ENCODE measurements around the gene EXOG.
A peak's percentile ranks its signal among the peaks of the same experiment; 100 is the strongest.

The EXOG gene

DNA sequence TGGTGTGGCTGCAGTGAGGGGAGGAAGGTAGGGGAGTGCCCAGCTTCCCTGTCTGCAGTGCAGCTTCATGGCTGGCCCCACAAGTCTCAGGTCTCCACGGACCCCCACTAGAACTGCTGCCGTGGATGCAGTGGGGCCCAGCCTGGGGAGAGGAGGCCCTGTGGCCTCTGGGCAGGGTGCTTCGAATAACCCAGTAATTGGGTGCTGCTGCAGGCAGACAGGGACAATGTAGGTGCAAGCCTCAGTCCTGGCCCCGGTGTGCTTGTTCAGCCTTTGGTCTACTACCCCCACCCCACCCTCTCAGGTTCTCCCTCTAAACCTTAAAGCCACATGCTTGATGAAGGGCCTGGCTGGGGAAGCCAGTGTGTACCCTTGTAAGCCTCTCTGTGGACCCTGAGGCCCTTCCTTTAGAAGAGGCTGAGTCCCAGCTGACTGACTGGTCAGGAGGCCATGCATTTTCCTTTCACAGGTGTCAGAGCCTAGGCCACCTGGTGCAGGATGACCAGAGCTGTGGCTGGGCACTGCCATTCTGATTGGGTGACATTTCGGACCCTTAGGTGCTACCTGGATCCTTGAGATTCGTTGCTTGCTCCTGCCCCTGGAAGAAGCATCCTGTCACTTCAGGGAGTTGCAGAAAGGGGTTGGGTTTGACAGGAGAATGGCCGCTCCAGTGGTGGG, 21.1 kb upstream of the EXOG start:
- DNase-seq: no peak

DNA sequence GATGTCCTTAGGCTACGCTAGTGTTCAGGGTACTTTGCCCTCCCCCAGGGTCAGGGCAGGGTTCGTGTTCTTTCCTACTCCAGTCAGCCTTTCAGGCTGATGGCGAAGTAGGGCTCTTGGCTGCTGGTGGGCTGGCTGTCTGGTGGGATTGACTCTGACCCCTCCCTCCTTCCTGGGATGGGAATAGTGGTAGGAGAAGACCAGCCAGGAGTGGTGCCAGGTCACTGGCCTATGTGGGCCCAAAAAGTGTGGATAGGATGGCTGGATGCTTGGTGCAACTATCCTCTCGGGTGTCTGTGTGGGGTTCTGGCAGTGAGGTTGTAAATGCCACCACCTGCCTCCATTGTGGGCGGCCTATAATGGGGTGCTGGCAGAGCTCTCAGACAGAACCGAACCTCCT, 20.4 kb upstream of the EXOG start:
- no peak for DNase-seq

DNA sequence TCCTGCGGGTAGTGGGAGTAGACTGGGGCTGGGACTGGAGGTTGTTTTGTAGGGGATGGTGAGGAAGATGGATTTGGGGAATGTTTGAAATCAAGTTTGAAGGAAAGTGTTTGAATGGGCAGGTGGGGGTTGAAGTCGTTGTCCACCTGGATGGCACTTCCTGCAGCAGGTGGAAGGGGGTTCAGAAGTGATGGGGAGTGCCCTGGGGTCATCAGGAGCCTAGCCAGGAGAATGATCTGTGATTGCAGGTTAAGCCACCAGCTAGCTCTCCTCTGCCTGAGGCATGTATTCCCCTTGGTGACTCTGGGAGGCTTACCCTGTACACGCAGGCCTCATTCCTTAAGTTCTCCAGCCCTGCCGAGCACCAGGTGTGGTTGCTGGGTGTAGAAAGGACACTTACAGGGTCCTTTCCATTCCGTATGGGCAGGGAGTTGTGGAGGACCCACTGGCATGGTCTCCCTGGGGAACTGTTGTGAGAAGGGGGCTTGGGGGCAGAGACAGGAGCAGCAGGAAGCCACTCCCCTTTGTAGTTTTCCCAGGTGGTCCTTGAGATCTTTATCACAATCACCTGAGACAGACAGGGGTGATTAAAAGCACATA, 19.9 kb upstream of the EXOG start:
- no peak for DNase-seq

DNA sequence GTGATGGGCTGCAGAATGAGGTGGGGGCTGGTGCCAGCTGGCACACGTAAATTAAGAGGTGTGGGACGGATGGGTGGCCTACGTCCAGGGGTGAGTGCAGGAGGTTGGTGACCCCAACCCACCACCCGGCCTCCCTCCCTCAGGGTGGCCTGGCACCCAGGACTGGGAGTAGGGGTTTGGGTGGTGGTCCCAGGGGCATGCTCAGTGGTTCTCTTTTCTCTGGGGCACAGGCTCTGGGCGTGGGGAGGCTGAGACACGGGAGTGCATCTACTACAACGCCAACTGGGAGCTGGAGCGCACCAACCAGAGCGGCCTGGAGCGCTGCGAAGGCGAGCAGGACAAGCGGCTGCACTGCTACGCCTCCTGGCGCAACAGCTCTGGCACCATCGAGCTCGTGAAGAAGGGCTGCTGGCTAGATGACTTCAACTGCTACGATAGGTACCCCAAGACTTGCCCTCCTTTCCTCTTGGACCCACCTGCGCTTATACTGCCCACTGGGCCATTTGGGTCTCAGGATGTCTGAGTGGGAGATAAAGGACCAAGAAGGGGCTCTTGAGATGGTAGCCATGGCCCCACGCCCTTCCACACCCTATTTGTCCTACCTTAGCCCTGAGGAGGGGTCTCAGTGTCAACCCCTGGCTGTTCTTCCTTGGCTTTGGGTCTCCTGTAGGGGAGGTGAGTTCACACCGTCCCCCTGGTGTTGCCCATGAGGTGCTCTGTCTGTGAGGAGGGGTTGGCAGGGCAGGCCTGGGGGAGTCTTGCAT, 18.9 kb upstream of the EXOG start:
- DNase-seq: no peak

DNA sequence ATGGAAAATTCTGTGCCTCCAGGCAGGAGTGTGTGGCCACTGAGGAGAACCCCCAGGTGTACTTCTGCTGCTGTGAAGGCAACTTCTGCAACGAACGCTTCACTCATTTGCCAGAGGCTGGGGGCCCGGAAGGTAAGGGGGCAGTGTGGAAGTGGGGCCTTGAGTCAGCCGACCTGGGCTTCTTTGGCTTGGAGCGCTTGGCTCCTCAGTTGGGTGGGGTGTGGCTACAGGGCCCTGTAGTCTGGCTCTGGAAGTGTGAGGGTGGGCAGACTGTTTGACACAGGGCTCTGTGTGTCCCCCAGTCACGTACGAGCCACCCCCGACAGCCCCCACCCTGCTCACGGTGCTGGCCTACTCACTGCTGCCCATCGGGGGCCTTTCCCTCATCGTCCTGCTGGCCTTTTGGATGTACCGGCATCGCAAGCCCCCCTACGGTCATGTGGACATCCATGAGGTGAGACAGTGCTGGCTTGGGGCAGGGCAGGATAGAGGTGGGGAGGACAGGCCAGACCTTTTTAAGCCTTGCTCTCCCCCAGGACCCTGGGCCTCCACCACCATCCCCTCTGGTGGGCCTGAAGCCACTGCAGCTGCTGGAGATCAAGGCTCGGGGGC, 18.2 kb upstream of the EXOG start:
- DNase-seq: no peak

DNA sequence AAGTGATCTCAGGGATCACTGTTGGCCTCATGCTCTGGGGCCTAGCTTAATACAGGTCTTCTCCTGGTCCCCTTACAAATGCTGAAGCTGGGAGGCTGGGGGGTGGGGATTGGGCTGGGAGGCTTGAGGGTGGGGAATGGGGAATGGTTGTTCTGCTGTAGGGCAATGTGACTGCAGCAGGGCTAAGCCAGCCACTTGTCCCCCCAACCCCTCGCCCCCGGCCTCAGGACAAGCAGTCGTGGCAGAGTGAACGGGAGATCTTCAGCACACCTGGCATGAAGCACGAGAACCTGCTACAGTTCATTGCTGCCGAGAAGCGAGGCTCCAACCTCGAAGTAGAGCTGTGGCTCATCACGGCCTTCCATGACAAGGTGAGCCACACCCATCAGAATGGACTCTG, 17.2 kb upstream of the EXOG start:
- DNase-seq: no peak

DNA sequence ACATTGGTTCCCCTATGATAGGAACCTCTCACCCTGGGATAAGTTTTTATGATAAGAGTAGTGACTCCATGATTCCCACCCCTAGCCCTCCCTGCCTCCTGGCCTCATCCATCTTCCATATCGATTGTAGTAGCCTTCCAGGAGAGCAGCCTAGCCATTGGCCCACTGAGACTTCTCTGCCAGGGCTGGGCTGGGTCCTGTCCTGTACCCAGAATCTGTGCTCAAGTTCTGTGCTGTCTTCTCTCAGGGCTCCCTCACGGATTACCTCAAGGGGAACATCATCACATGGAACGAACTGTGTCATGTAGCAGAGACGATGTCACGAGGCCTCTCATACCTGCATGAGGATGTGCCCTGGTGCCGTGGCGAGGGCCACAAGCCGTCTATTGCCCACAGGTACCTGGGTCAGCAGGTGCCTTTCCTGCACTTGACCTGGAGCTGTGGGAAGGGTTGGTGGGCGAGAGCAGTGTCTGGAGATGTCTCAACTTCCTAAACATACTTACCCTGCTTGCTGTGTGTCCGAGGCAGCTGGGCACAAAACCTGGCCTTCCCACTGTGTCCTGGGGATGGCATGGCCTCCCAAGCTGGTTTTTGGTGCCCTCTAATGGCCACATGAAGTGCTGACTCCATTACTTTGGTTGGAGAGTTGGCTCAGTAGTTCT, 16.6 kb upstream of the EXOG start:
- peak; percentile 22 for DNase-seq

DNA sequence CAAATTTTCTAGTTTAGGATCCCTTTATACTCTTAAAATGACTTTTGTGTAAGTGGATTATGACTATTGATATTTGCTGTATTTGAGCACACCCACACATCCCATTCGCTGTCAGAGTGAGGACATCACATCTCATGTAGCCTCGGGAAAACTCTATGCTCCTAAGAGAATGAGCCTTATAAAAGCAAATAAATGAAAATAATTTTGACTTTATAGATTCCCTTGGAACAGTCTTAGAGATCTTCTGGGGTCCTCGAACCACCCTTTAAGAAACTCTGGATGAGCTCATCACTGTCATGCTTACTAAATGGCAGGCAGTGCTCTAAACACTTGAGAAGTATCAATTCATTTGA, 16.1 kb upstream of the EXOG start:
- DNase-seq: no peak

DNA sequence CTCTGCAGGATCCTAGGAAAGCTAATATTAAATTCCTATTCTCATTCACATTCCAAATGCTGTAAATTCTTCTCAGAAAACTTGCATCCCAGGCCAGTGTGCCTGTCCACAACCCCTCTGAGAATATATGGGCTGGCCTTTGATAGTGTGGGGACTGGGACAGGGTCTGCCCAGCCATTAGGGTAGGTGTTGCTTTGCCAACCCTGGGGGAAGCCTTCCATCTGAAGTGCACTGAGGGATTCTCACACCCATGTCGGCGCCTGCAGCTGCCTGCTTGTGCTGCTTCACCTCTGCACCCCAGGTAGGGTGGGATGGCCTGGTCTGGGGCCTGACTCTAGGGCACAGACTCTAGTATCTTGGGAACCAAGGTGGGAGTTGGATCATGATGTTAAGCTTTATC, 15.2 kb upstream of the EXOG start:
- DNase-seq: no peak

DNA sequence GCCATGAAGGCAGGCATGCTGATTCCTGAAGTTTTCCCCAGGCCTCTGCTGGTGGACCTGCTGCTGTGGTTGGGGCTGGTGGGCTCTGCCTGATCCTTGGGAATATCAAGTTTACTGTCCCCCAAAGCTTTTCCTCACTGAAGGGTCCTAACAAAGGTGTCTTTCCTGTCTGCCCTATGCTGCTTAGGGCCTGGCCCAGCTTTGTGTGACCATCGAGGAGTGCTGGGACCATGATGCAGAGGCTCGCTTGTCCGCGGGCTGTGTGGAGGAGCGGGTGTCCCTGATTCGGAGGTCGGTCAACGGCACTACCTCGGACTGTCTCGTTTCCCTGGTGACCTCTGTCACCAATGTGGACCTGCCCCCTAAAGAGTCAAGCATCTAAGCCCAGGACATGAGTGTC, 13.2 kb upstream of the EXOG start:
- DNase-seq: no peak

DNA sequence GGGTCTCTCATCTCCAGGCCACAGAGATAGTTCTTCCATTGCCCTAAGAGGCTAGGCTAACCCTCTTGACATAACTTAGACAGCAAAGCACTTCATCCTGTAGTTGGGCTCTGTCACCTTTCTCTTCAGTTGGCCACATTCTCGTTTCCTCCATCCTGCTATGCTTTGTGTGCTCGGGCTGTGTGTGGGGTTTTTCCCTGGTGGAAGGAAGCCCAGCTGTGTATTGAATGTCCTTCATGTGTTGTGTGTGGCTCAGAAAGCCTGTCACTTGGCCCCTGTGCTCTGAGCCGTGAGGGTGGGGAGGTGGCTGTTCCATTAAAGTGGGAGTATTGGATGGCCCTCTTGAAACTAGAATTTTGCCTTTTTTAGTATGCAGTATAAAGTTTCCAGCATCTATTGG, 8.8 kb upstream of the EXOG start:
- DNase-seq: no peak

DNA sequence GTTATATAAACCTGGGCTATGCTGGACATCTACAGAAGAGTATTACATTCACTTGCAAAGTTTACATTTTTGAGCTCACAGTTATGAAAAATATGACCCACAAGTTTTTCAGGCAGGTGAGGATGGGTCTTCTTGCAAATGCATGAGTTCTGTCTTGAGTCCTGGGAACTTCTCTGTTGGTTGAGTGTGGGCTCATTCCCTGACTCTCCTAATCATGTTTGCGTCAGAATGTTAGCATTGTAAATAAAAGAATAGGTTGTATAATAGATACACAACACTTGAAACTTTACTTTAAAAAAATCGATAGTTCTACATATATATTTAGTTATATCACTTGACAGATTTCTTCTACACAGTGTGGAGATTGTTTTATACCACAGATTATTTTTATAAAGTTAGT, 7.2 kb upstream of the EXOG start:
- DNase-seq: no peak

DNA sequence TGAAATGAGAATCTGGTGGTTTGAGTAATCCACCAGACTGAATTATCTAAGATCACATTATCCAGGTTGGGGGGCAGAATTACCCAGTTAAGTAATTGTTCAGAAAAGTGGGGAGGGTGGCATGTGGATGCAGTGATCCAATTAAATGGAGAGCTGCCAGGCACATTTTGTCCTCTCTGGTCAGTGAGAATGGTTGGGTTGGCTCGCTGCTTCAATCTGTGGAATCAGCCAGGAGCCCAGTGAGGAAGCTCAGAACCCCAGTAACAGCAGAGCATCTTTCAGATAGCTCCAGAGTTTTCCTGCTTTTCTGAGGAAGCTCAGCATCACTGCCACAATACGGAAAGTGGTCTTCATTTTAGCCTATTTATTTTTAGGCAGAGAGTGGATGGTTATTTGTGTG, 6.4 kb upstream of the EXOG start:
- DNase-seq: no peak

DNA sequence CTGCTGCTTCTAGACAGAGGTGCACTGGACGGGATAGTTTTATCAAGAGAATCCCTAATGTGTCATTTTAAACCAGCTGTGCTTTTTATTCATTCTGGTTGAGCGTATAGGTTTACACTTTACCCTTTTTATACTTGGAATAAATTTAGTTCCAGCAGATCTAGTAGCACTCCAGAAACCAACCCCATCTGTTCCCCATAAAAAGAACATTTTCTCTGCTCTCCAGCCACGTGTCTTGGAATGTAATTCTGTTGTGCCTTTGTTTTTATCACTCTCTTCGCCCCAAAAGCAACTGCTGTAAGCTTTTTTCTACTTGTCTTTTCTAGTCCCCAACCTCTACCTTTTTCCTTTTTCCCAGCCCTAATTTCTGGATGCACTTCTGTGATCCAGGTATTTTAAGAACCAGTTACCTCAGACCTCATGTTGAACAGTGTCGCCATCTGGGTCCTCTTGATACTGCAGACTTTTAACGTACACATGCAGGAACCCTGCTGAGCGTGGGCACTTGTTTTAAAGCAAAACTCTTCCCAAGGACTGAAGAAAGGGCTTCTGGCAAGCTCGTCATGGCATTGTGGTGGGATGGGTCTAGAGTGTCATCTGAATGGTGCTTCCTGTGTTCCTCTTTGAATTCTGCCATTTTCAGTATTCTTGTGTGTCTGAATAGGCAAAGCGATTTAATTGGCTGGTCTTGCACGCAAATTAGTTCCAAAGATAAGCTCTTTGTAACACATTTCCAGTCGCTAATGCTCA, 5.7 kb upstream of the EXOG start:
- no peak for DNase-seq

DNA sequence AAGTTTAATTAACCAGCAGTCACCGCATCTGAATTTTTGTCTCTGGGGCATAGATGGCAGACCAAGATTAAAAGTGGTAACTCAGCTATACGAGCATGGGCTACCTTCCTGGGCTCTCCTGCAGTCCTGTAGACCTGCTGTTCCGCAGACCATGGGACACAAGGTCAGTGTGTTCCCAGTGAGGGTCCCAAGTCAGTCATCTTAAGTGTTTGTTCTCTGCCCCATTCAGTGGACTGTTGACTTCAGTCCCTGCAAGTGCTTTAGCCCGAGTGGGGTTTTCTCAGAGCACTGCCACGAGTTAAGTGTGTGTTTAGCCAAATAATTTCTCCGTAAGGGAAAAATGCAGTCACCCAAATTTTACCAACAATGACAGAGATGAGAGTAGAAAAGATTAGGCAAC, 4.9 kb upstream of the EXOG start:
- DNase-seq: no peak

DNA sequence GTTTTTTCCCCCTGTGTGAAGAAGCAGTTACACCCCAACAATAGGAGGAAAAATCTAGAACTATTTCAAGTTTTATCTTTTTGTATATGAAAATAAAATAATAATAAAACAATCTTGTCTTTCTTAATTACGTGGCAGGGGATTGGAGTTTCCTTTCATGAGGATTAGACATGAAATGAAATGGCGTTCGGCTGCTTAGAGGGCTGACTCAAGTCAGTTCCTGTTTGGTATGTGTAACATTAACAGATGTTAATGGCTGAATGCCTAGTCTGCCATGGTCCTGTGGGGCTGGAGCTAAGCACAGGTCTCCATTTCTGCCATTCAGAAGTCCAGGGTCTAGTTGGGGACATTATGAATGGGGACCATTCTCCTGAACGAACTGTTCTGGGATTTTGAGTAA, 3.1 kb upstream of the EXOG start:
- no peak for DNase-seq

DNA sequence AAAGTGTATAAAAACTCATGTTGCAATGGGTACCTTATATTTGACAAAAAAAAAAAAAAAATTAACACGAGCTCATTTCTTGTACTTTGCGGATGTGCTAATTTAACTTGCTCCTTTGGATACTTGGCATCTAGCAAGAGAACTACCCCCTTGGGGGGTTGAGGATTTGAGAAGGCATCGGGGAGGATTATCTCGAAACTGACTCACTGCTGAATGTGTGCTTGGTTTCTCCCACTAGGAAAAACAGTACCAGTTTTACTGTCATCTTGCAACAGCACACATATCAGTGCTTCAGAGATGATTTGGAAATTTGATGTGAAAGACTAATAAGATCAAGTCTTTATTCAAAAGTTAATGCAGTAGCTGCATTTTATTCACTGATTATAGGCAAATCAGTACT, 891 bp downstream of the EXOG start:
- no peak for DNase-seq

DNA sequence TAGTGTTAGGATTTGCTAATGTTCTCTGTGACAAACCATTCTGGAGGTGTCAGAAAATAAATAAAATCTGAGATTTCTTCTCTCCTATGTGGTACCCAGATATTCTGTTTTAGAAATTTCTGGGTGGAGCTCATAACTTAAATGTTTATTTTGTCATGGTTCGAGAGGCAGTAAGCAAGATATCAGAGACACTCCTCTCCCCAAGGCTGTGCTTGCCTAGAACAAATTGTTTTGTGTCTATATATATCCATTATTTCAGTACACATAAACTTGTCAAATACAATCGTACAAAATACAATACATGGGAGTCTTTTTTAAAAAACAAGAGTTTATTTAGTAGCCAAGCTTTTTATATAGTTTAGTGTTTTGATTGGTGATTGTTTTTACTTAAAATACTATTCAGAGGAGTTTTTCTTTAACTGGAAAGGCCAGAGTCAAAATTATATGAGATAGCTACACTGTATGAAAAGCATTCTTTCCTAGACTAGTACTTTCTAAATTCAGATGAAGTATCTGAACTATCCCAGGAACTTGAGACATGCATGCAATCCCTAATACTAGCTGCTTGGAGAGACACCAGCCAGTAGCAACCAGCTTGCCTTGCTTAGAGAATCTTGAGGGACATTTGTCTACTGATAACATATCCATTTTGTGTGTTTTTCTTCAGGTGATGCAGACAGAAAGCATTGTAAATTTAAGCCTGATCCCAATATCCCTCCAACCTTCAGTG, 4.7 kb downstream of the EXOG start:
- DNase-seq: no peak

DNA sequence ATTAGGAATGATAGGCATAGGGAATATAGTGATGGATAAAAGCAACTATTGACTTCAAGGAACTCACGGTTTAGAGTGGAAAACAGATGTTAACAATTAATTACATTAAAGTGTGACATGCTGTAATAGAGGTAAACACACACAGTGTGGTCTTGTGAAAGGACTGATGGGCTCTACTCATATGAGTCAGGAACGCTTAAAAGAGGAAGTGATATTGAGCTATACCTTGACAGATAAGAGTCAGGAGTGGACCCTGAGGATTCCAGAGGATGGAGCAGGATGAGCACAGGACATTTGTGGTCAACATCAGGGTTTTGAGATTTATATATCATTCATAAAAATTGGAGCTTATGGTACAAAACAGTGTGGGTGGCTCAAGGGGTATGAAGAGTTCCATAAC, 11.0 kb downstream of the EXOG start:
- DNase-seq: no peak

DNA sequence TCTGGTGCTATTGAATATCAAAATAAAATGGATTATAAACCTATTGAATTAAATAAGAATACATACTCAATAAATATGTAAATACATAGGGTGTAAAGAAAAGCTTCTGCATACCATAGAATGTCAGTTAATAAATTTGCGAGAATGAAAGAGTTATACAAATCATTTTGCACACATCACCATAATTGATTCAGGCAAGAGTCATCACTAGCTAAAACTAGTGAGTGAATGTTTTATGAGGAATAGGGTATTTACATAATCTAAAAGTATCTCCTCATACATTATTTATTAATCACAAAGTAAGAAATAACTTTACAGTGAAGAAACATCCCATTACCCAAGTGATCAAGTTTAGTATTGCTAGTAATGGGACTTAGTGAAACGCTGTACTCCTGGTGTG, 13.6 kb downstream of the EXOG start:
- no peak for DNase-seq

DNA sequence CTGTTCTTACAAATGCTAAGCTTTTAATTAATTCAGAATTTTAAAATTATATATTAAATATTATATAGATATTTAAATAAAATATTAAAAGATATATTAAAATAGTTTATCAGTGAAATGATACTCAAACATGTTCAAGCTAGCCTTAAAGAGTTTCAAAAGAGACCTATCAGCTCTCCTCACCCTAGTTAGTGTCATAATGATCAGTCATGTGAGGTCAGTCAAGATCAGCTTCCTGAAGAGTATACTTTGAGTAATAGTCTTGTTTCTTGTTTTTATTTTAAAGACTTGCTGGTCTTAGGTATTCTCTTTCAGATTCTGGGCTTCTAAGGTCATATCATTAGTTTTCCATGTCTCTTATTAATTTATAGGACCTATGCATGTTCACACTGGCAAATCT, 14.5 kb downstream of the EXOG start:
- no peak for DNase-seq

DNA sequence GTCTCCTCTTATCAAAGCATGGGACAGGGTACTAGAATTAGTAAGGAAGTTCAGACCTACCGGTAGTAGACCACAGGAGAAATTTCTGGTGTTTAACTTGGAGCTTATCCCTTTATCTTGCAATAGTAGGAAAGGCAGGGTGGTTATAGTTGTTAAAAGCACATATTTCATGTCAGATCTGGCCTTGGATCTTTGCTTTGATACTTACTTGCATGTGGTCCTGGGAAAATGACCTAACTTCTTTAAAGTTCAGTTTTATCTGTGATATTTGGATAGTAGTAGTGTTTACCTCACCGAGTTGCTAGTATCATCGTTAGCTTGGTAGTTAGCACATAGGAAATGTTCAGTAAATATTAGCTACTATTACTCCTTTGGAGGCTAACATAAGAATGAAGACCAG, 15.4 kb downstream of the EXOG start:
- DNase-seq: no peak

All from GDM1 (cell line).